DOHH2 (cell line): ENCODE data around the gene WARS2.

Source experiments
- H3F3A ChIP-seq: fragments of 200-600 bp; sonication (generic), shearing (Covaris generic); 2 replicates; pipeline ENCODE4 v1.6.0; 2016; ENCODE audit warnings: antibody characterized with exemption, mild to moderate bottlenecking; ENCODE audit not compliant: control insufficient read depth, insufficient read depth
- H3K27ac ChIP-seq: fragments of 200-600 bp; sonication (generic); 2 replicates; pipeline ENCODE4 v1.5.1; 2014; ENCODE audit warnings: low read depth, mild to moderate bottlenecking, low read length, moderate library complexity
- H3K27me3 ChIP-seq: fragments of 200-600 bp; sonication (generic); 2 replicates; pipeline ENCODE4 v1.6.1; 2014; ENCODE audit warnings: mild to moderate bottlenecking, low read length, mixed read lengths; ENCODE audit not compliant: control insufficient read depth
- H3K36me3 ChIP-seq: fragments of 200-600 bp; sonication (generic); 2 replicates; pipeline ENCODE4 v1.6.1; 2014; ENCODE audit warnings: mild to moderate bottlenecking, low read length, moderate library complexity, mixed read lengths; ENCODE audit not compliant: control insufficient read depth
- H3K4me1 ChIP-seq: fragments of 200-600 bp; sonication (generic); 2 replicates; pipeline ENCODE4 v1.6.1; 2014; ENCODE audit warnings: mild to moderate bottlenecking, low read length, mixed read lengths; ENCODE audit not compliant: control insufficient read depth
- H3K4me2 ChIP-seq: fragments of 200-600 bp; sonication (generic); 2 replicates; pipeline ENCODE4 v1.6.0; 2014; ENCODE audit warnings: mild to moderate bottlenecking, low read length, moderate library complexity
- H3K4me3 ChIP-seq: fragments of 200-600 bp; sonication (generic); 2 replicates; pipeline ENCODE4 v1.5.1; 2014; ENCODE audit warnings: mild to moderate bottlenecking, low read length, mixed read lengths
- H3K79me2 ChIP-seq: fragments of 200-600 bp; sonication (generic); 2 replicates; pipeline ENCODE4 v1.6.1; 2014; ENCODE audit warnings: mild to moderate bottlenecking, low read length, mixed read lengths; ENCODE audit not compliant: control insufficient read depth
- H3K9me2 ChIP-seq: fragments of 200-600 bp; sonication (generic); replicated peaks from 2 replicates; pipeline ENCODE4 v1.6.1; 2014; ENCODE audit warnings: mild to moderate bottlenecking, low read length, mixed read lengths; ENCODE audit not compliant: control insufficient read depth
- H3K9me3 ChIP-seq: fragments of 200-600 bp; sonication (generic); 2 replicates; pipeline ENCODE4 v1.6.1; 2014; ENCODE audit warnings: antibody characterized with exemption, low read length, mixed read lengths; ENCODE audit not compliant: control insufficient read depth, insufficient read depth
- H4K20me1 ChIP-seq: fragments of 200-600 bp; sonication (generic); 2 replicates; pipeline ENCODE4 v1.6.0; 2014; ENCODE audit warnings: low read depth, mild to moderate bottlenecking, antibody characterized with exemption, low read length, moderate library complexity; ENCODE audit not compliant: control insufficient read depth, insufficient read depth
- CTCF ChIP-seq: fragments of 200-600 bp; sonication (generic); IDR thresholded peaks from one replicate; pipeline ENCODE4 v1.5.1; 2014; ENCODE audit warnings: antibody characterized with exemption, mild to moderate bottlenecking, low read depth, low read length; ENCODE audit not compliant: poor library complexity, severe bottlenecking
- EZH2phosphoT487 ChIP-seq: fragments of 200-600 bp; sonication (generic); IDR thresholded peaks from 2 replicates; pipeline ENCODE4 v1.6.1; 2017; ENCODE audit warnings: borderline replicate concordance, mild to moderate bottlenecking, antibody characterized with exemption, low read length, moderate library complexity, mixed read lengths

The WARS2 gene

GRCh38 chr1:118991448-118991847 is 149.0 kb downstream of the WARS2 start:
- H3F3A ChIP-seq = no peaks in the 10 kb centered on the region
- no peaks in the 10 kb centered on the region for H4K20me1 ChIP-seq
- H3K4me2 ChIP-seq = no peak overlapping the region
- TF ChIP-seq CTCF (no peak), EZH2phosphoT487 (no peak)
- H3K9me3 ChIP-seq = no peaks in the 10 kb centered on the region
- H3K4me3 ChIP-seq = no peak overlapping the region
- H3K27me3 ChIP-seq = peaks cover 6% of the 10 kb centered on the region; the same call in 1 of the 2 replicates
- no peaks in the 10 kb centered on the region for H3K79me2 ChIP-seq
- no peaks in the 10 kb centered on the region for H3K36me3 ChIP-seq
- H3K27ac ChIP-seq = no peak overlapping the region
- no peaks in the 10 kb centered on the region for H3K4me1 ChIP-seq
- no peaks in the 10 kb centered on the region for H3K9me2 ChIP-seq

DNA sequence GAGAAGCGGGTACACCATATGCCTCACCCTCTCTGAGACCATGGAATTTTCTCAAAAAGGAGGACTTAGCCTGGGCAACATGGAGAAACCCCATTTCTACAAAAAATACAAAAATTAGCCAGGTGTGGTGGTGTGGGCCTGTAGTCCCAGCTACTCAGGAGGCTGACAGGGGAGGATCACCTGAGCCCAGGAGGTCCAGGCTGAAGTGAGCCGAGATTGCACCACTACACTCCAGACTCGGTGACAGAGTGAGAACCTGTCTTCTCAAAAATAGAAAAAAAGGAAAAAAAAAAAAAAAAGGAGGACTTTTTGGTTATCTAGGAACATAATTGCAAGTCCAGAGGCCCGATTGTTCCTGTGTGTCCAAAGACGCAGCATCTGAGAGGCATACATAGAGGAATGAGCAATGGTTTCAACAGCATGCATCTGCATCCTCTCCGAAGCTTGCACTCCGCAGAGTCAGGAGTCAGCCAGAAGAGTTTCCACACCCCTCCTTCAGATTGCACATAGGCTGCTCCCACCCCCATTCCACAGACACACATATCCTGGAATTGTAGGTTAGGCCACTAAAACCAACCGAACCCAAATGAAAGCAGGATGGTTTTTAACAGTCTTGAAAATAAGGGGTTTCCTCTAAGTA is 149.8 kb downstream of the WARS2 start:
- H3K36me3 ChIP-seq = no peaks in the 10 kb centered on the region
- peaks cover 6% of the 10 kb centered on the region; the same call in 1 of the 2 replicates for H3K27me3 ChIP-seq
- H3F3A ChIP-seq = no peaks in the 10 kb centered on the region
- H3K4me3 ChIP-seq = no peak overlapping the region
- no peaks in the 10 kb centered on the region for H3K9me3 ChIP-seq
- no peaks in the 10 kb centered on the region for H3K9me2 ChIP-seq
- no peaks in the 10 kb centered on the region for H4K20me1 ChIP-seq
- H3K79me2 ChIP-seq = no peaks in the 10 kb centered on the region
- no peak overlapping the region for H3K4me2 ChIP-seq
- H3K27ac ChIP-seq = no peak overlapping the region
- no peaks in the 10 kb centered on the region for H3K4me1 ChIP-seq
- TF ChIP-seq CTCF = no peak
- no peak for TF ChIP-seq EZH2phosphoT487

- H3K79me2 ChIP-seq = no peaks in the 10 kb centered on the region
- H3K36me3 ChIP-seq = no peaks in the 10 kb centered on the region
- TF ChIP-seq CTCF = no peak
- no peak for TF ChIP-seq EZH2phosphoT487
- H3F3A ChIP-seq = no peaks in the 10 kb centered on the region
- H3K4me3 ChIP-seq = no peak overlapping the region
- no peak overlapping the region for H3K4me2 ChIP-seq
- peaks cover 4% of the 10 kb centered on the region; the same call in 1 of the 2 replicates for H3K27me3 ChIP-seq
- H3K9me2 ChIP-seq = no peaks in the 10 kb centered on the region
- no peaks in the 10 kb centered on the region for H3K4me1 ChIP-seq
- H3K9me3 ChIP-seq = no peaks in the 10 kb centered on the region
- H4K20me1 ChIP-seq = no peaks in the 10 kb centered on the region
- H3K27ac ChIP-seq = no peak overlapping the region
Measured at GRCh38 chr1:118989878-118990378, 150.5 kb downstream of the WARS2 start.
